HepG2 (cell line): ENCODE data around the gene JMJD8. TPM values are rescaled to one million over a fixed set of nuclear protein-coding genes. Genes with fewer than 3 reads are reported as not detected.

ENCODE experiments used
- ARID4A ChIP-seq: sonication (generic); formaldehyde crosslinking; IDR thresholded peaks from 2 replicates; pipeline ENCODE4 v1.5.0; 2020; ENCODE audit warnings: mild to moderate bottlenecking, missing genetic modification reagents, borderline replicate concordance
- CCDC6 ChIP-seq: sonication (generic); formaldehyde crosslinking; IDR thresholded peaks from 2 replicates; pipeline ENCODE4 v1.8.1; 2022; ENCODE audit warnings: mild to moderate bottlenecking, missing genetic modification reagents, moderate library complexity
- HBP1 ChIP-seq: IDR thresholded peaks from 2 replicates; pipeline ENCODE4 v1.6.1; 2016; ENCODE audit warnings: low read depth, control low read depth
- HDAC2 ChIP-seq: sonication (generic); formaldehyde crosslinking; IDR thresholded peaks from 2 replicates; pipeline ENCODE4 v1.4.0; 2020; ENCODE audit warnings: missing genetic modification reagents
- HNRNPL ChIP-seq: fragments of 200-400 bp; formaldehyde crosslinking; IDR thresholded peaks from 2 replicates; pipeline ENCODE4 v1.6.1; 2017; ENCODE audit warnings: mild to moderate bottlenecking, low read depth, low read length
- KDM3A ChIP-seq: IDR thresholded peaks from 2 replicates; pipeline ENCODE4 v1.6.1; 2018; ENCODE audit warnings: low read depth, missing compliant biosample characterization
- KDM4B ChIP-seq: sonication (generic); formaldehyde crosslinking; IDR thresholded peaks from 2 replicates; pipeline ENCODE4 v1.4.0; 2020; ENCODE audit warnings: missing genetic modification reagents
- KLF13 ChIP-seq: sonication (generic); formaldehyde crosslinking; IDR thresholded peaks from 2 replicates; pipeline ENCODE4 v1.4.0; 2020; ENCODE audit warnings: mild to moderate bottlenecking, missing genetic modification reagents
- KLF9 ChIP-seq: IDR thresholded peaks from 2 replicates; pipeline ENCODE4 v1.6.1; 2016; ENCODE audit warnings: low read depth
- MATR3 ChIP-seq: sonication (generic); formaldehyde crosslinking; IDR thresholded peaks from 2 replicates; pipeline ENCODE4 v1.4.0; 2020; ENCODE audit warnings: missing genetic modification reagents
- MLX ChIP-seq: IDR thresholded peaks from 2 replicates; pipeline ENCODE4 v1.6.1; 2016
- PHF8 ChIP-seq: sonication (generic); formaldehyde crosslinking; IDR thresholded peaks from 2 replicates; pipeline ENCODE4 v1.5.0; 2020; ENCODE audit warnings: missing genetic modification reagents
- STAG1 ChIP-seq: sonication (generic); formaldehyde crosslinking; IDR thresholded peaks from 2 replicates; pipeline ENCODE4 v1.4.0; 2020; ENCODE audit warnings: missing genetic modification reagents
- U2AF1 ChIP-seq: fragments of 200-400 bp; formaldehyde crosslinking; optimal IDR thresholded peaks from 2 replicates; pipeline ENCODE3; 2017; ENCODE audit warnings: mild to moderate bottlenecking, low read depth, low read length
- ZNF234 ChIP-seq: sonication (generic); formaldehyde crosslinking; conservative IDR thresholded peaks from 2 replicates; pipeline ENCODE4 v1.5.1; 2020; ENCODE audit warnings: mild to moderate bottlenecking, missing genetic modification reagents
- ZNF530 ChIP-seq: sonication (generic); formaldehyde crosslinking; IDR thresholded peaks from 2 replicates; pipeline ENCODE4 v1.5.0; 2020; ENCODE audit warnings: low read depth, mild to moderate bottlenecking, missing genetic modification reagents
- ZNF607 ChIP-seq: sonication (generic); formaldehyde crosslinking; IDR thresholded peaks from 2 replicates; pipeline ENCODE4 v1.5.1; 2020; ENCODE audit warnings: missing genetic modification reagents, mild to moderate bottlenecking, borderline replicate concordance
- ZNF639 ChIP-seq: conservative IDR thresholded peaks from 2 replicates; pipeline ENCODE4 v1.6.1; 2018; ENCODE audit warnings: missing genetic modification reagents
- ZNF790 ChIP-seq: sonication (generic); formaldehyde crosslinking; IDR thresholded peaks from 2 replicates; pipeline ENCODE4 v1.8.0; 2022; ENCODE audit warnings: missing genetic modification reagents, mild to moderate bottlenecking, borderline replicate concordance
- polyA plus RNA-seq, 8 experiments: library from polyadenylated mRNA; depleted of rRNA in 3 of 8; stranded (reverse) in 7 of 8; unstranded in 1 of 8; fragments of >200 nt; fragmentation: Illumina TruSeq in 4 of 8; extraction: Trizol in 4 of 8; gene quantifications; 2 replicates each; pipeline versions ENCODE4 v1.2.1 to v1.2.3, GENCODE V29; 2011 to 2016; ENCODE audit warnings: low read depth in 4 of 8, missing spikeins in 1 of 8, mixed read lengths in 1 of 8; ENCODE audit not compliant: insufficient read depth in 1 of 8
- total RNA-seq, 5 experiments: library from RNA; depleted of rRNA; stranded (reverse); fragments of >200 nt; fragmentation: Illumina TruSeq; extraction: Trizol; gene quantifications; 2 replicates each; pipeline ENCODE4 v1.2.3, GENCODE V29; 2016; ENCODE audit warnings: low read depth in 1 of 5
- TF ChIP-seq, protein P1 (sequence below): sonication (generic); formaldehyde crosslinking; IDR thresholded peaks from 2 replicates; pipeline ENCODE4 v1.4.0; 2020; ENCODE audit warnings: missing genetic modification reagents

JMJD8 gene
- total and polyA plus RNA-seq, 2 of the 13 experiments (the other 11 are each of a cell fraction or from before 2014, with no cell fraction given) = 2.6 to 11.8 TPM

DNA sequence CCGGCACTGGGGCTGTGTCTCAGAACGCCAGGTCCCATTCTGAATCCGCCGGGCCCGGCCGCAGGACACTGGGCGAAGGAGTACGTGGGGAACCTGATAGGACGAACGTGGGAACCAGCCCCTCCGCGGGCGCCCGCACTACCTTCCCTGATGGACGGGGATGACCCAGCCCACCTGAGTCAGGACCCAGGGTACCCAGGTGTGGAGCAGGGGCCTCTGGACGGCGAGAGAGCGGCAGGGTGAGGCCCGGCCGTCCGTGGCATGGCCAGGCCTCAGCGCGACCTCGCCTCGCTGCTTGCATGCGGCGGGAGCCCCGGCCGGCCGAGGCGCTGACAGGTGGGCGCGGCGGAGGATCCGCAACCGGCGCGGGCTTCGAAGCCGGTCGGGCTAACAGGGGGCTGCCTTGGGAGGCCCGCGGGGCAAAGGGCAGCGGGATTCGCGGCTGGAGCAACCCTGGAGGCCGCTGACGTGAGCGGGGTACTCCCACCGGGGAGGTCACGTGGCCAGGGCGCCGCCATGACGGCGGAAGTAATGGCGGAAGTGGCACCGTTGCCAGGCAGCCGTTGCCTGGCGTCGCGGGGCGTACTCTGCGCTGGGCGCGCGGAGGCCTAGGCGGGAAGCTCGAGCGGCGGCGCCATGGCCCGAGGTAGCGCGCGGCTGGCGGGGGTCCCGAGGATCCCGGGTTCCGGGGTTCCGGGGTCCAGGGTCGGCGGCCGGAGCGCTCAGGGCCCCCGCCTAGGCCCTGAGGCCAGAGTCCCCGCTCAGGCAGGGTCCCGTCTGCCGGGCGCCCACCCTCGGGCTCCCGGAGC, 35.1 kb downstream of the JMJD8 start, which contains the start of gene WDR90 (continued):
- 0 out of 2 replicates have a peak, but pooled peaks have one; percentile 28 for TF ChIP-seq KLF13 (CRISPR knock-in tag)
- no peak; the same call in 1 of the 2 replicates for TF ChIP-seq KLF9 (CRISPR knock-in tag)
- no peak for TF ChIP-seq MATR3
- TF ChIP-seq CCDC6 (CRISPR knock-in tag) = peak; percentile 90; the same call in 1 of the 2 replicates
- peak; percentile 93 for TF ChIP-seq HBP1 (CRISPR knock-in tag)
- TF ChIP-seq ARID4A (CRISPR knock-in tag) = peak; percentile 100
- TF ChIP-seq MLX (CRISPR knock-in tag) = peak; percentile 59; the same call in 1 of the 2 replicates
- TF ChIP-seq KDM3A = peak; percentile 83
- TF ChIP-seq KDM4B = peak; percentile 13; the same call in 1 of the 2 replicates
- peak; percentile 90 for TF ChIP-seq ZNF639
- TF ChIP-seq U2AF1 = peak; percentile 52
- peak; percentile 86 for TF ChIP-seq PHF8
- TF ChIP-seq, protein P1, sequence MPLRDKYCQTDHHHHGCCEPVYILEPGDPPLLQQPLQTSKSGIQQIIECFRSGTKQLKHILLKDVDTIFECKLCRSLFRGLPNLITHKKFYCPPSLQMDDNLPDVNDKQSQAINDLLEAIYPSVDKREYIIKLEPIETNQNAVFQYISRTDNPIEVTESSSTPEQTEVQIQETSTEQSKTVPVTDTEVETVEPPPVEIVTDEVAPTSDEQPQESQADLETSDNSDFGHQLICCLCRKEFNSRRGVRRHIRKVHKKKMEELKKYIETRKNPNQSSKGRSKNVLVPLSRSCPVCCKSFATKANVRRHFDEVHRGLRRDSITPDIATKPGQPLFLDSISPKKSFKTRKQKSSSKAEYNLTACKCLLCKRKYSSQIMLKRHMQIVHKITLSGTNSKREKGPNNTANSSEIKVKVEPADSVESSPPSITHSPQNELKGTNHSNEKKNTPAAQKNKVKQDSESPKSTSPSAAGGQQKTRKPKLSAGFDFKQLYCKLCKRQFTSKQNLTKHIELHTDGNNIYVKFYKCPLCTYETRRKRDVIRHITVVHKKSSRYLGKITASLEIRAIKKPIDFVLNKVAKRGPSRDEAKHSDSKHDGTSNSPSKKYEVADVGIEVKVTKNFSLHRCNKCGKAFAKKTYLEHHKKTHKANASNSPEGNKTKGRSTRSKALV (CRISPR knock-in tag) = peak; percentile 72; the same call in 1 of the 2 replicates
- TF ChIP-seq STAG1 (CRISPR knock-in tag) = peak; percentile 17; the same call in 1 of the 2 replicates
- no peak for TF ChIP-seq ZNF234
- no peak for TF ChIP-seq ZNF530 (CRISPR knock-in tag)
- peak; percentile 85 for TF ChIP-seq ZNF607
- peak; percentile 60; the same call in 1 of the 2 replicates for TF ChIP-seq HDAC2 (CRISPR knock-in tag)
- 0 out of 2 replicates have a peak, but pooled peaks have one; percentile 39 for TF ChIP-seq ZNF790
- TF ChIP-seq HNRNPL = peak; percentile 73; the same call in 1 of the 2 replicates
